Fibroblast of skin of abdomen (primary cell): ENCODE measurements around the gene GANAB.
"Not testable (repeated sequence)": the region's sequence is repeated elsewhere in the genome, so short reads cannot be mapped to it uniquely, and the experiment has no call there.

Experiments
- DNase-seq: peaks from one replicate; pipeline ENCODE4 v3.0.0-alpha.2; 2013

GANAB gene

GRCh38 chr11:62666259-62666926 lies 20.0 kb upstream of the GANAB start:
- no peak for DNase-seq

- DNase-seq = peak; percentile 53
Observed at GRCh38 chr11:62665599-62666258, 19.3 kb upstream of the GANAB start.

- DNase-seq = peak; percentile 93
Observed at GRCh38 chr11:62665075-62665598, 18.7 kb upstream of the GANAB start, which contains the start of the genes C11orf98 and CSKMT. C11orf98 (minus strand) TSS chr11:62665210; CDS start chr11:62665169, 41 bp downstream. CSKMT (plus strand) TSS chr11:62665312; CDS start chr11:62665880, 568 bp downstream.

GRCh38 chr11:62664405-62665074 lies 18.1 kb upstream of the GANAB start:
- peak; percentile 49 for DNase-seq

GRCh38 chr11:62656796-62657429 lies 10.5 kb upstream of the GANAB start:
- no peak for DNase-seq

- DNase-seq = no peak
Observed at GRCh38 chr11:62654297-62654696, 7.9 kb upstream of the GANAB start.

- DNase-seq = no peak
Observed at GRCh38 chr11:62652161-62653006, 6.0 kb upstream of the GANAB start.

GRCh38 chr11:62650283-62650682 lies 3.9 kb upstream of the GANAB start:
- DNase-seq = not testable (repeated sequence)

- DNase-seq = no peak
Observed at GRCh38 chr11:62649486-62649885, 3.1 kb upstream of the GANAB start.

GRCh38 chr11:62648967-62649364 lies 2.6 kb upstream of the GANAB start:
- no peak for DNase-seq

- no peak for DNase-seq
Observed at GRCh38 chr11:62648185-62648966, 2.0 kb upstream of the GANAB start.

- no peak for DNase-seq
Observed at GRCh38 chr11:62647609-62648005, 1.2 kb upstream of the GANAB start.

GRCh38 chr11:62646825-62647608 lies 604 bp upstream of the GANAB start:
- no peak for DNase-seq

GRCh38 chr11:62645671-62645945 lies 805 bp downstream of the GANAB start:
- no peak for DNase-seq

GRCh38 chr11:62644220-62644619 lies 2.2 kb downstream of the GANAB start:
- no peak for DNase-seq

GRCh38 chr11:62632492-62632891 lies 13.9 kb downstream of the GANAB start:
- DNase-seq = no peak

- no peak for DNase-seq
Observed at GRCh38 chr11:62627713-62628112, 18.7 kb downstream of the GANAB start.

- DNase-seq = no peak
Observed at GRCh38 chr11:62622476-62623089, 23.8 kb downstream of the GANAB start.

- DNase-seq = peak; percentile 97
Observed at GRCh38 chr11:62621567-62622470, 24.6 kb downstream of the GANAB start, which contains the start of gene B3GAT3. B3GAT3 (minus strand) TSS chr11:62621986; CDS start chr11:62621947, 39 bp downstream.
